Fibroblast of villous mesenchyme (primary cell): Measurements from ENCODE around the gene DHX35. TPM values are rescaled to one million over a fixed set of nuclear protein-coding genes. Genes with fewer than 3 reads are reported as not detected.
A peak's percentile ranks its signal among the peaks of the same experiment; 100 is the strongest.

Experiments
- DNase-seq: peaks from one replicate; pipeline ENCODE4 v3.0.0-alpha.2; 2010; ENCODE audit warnings: low read depth
- H3K4me3 ChIP-seq: 2 replicates; pipeline ENCODE4 v1.5.1; 2011; ENCODE audit warnings: low read depth, mild to moderate bottlenecking, low read length
- total RNA-seq: library from RNA; depleted of rRNA; stranded (reverse); fragments of >200 nt; gene quantifications from 2 replicates; pipeline ENCODE4 v1.2.3, GENCODE V29; 2012
- TF ChIP-seq, protein P1 (sequence below): IDR thresholded peaks from 2 replicates; pipeline ENCODE4 v1.5.1; 2012; ENCODE audit warnings: low read depth, mild to moderate bottlenecking, low read length; ENCODE audit not compliant: insufficient read depth

Gene DHX35
- total RNA-seq, 1 donor = 12.5 TPM

DNA sequence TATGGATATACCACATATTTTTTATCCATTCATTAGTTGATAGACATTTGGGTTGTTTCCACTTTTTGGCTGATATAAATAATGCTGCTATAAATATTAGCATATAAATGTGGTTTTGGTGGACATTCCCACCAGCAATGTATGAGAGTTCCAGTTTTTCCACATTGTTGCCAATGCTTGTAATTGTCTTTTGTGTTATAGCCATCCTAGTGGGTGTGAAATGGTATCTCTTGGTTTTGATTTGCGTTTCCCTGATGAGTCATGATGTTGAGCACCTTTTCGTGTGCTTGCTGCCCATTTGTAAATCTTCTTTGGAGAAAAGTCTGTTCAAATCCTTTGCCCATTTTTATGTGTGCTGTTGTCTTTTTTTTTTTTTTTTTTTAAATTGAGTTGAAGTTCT lies 54.4 kb downstream of the DHX35 start:
- TF ChIP-seq, protein P1, sequence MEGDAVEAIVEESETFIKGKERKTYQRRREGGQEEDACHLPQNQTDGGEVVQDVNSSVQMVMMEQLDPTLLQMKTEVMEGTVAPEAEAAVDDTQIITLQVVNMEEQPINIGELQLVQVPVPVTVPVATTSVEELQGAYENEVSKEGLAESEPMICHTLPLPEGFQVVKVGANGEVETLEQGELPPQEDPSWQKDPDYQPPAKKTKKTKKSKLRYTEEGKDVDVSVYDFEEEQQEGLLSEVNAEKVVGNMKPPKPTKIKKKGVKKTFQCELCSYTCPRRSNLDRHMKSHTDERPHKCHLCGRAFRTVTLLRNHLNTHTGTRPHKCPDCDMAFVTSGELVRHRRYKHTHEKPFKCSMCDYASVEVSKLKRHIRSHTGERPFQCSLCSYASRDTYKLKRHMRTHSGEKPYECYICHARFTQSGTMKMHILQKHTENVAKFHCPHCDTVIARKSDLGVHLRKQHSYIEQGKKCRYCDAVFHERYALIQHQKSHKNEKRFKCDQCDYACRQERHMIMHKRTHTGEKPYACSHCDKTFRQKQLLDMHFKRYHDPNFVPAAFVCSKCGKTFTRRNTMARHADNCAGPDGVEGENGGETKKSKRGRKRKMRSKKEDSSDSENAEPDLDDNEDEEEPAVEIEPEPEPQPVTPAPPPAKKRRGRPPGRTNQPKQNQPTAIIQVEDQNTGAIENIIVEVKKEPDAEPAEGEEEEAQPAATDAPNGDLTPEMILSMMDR = no peak
- no peak for DNase-seq
- H3K4me3 ChIP-seq = no peak overlapping the region

DNA sequence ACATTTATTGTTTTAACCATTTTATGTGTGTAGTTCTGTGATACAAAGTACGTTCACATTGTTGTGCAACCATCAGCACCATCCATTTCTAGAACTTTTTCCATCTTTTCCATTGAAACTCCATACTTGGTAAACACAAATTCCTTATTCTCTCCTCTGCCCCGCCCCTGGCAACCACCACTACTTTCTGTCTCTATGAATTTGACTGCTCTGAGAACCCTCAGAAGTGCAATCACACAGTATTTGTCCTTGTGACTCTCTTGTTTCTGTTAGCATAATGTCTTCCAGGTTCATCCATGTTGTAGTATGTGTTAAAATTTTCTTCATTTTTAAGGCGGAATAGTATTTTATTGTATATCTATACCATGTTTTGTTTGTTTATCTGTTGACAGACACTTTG lies 56.9 kb downstream of the DHX35 start:
- no peak overlapping the region for H3K4me3 ChIP-seq
- TF ChIP-seq, protein P1 = no peak
- no peak for DNase-seq

DNA sequence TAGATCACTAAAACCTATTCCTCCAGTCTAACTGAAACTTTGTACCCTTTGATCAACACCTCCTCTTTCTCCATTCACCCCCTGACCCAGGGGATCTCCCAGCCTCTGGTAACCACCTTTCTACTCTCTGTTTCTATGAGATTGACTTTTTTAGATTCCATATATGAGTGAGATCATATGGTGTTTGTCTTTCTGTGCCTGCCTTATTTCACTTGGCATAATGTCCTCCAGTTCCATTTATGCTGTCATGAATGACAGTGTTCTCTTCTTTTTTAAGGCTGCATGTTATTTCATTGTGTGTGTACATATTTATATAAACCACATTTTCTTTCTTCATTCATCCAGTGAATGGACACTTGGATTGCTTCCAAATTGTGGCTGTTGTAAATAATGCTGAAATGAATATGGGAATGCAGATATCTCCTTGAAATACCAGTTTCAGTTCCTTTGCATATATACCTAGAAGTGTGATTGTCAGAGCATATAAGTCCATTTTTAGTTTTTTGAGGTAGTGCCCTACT lies 57.7 kb downstream of the DHX35 start:
- DNase-seq = peak; percentile 2
- H3K4me3 ChIP-seq = no peak overlapping the region
- TF ChIP-seq, protein P1 = no peak

DNA sequence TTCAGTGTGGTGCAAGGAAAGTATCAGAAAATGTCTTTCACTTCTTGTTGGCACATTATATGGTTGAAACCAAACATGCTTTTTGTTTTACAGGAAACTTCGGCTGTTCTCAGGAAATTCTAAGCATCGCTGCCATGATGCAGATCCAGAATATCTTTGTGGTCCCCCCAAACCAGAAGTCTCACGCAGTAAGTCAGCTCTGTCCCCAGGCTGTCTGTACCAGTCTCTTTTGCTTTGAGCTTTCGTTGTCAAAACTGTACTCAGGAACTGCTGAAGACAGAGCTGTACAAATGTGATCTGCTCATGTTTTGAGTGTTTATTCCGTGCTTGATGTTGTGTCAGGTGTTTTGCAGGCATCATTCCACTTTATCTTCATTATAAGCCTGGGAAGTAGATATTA lies 59.6 kb downstream of the DHX35 start:
- no peak for DNase-seq
- no peak overlapping the region for H3K4me3 ChIP-seq
- TF ChIP-seq, protein P1 = no peak

DNA sequence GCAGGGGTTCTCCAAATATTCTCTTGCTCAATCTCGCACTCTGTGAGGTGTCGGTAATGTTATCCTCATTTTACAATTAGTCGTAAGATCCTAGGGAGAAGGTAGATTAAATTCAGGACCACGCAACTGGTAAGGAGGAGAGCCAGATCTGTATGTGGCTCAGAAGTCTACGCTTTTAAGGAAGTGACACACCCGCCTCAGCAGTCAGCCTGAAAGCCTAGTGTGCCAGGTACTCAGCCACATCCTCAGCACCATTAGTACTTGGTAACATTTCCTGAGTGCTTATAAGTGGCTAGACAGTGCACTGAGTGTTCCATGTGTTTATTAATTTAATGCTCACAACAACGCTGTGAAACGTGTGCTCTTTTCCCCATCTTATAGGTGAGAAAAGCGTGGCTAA lies 63.7 kb downstream of the DHX35 start:
- H3K4me3 ChIP-seq = no peak overlapping the region
- TF ChIP-seq, protein P1 = no peak
- DNase-seq = no peak

DNA sequence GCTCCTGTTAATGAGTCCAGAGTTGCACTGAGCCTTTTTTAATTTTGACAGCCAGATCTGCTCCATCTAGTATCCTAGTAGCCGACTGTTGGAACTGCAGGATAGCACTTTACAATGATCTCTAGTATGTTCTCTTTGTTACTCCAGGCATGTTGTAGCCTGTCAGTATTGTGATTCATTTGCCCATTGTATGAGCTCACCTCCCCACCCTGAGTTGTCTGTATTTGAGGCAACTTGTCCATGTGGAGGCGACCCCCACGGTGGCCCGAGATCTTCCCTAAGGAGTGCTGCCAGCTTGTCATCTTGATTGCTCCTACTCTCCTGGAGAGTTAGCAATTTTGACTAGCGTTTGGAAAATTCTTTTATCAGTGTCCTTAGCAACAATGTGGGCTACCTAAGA lies 67.2 kb downstream of the DHX35 start:
- TF ChIP-seq, protein P1 = no peak
- no peak for DNase-seq
- no peak overlapping the region for H3K4me3 ChIP-seq

DNA sequence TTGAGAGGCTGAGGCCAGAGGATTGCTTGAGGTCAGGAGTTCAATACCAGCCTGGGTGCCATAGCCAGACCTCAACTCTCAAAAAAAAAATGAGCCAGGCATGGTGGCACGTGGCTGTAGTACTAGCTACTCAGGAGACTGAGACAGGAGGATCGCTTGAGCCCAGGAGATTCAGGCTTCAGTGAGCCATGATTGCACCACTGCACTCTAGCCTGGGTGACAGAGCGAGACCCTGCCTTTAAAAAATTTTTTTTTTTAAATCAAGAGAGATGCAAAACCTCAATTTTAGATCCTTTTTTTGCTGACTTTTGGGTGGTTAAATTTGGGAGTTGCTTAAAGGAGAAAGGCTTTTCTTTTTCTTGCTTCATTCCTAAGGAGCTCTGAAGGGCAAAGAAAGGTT lies 70.9 kb downstream of the DHX35 start:
- TF ChIP-seq, protein P1 = no peak
- no peak for DNase-seq

More for the DNA sequence above, 70.9 kb downstream of the DHX35 start:
- no peak overlapping the region for H3K4me3 ChIP-seq
